ENCODE data around the gene SPAG5. TPM values are rescaled to one million over a fixed set of nuclear protein-coding genes. Genes with fewer than 3 reads are reported as not detected.

The SPAG5 gene
- total and polyA plus RNA-seq, 9 of the 15 experiments (the other 6 are each of a cell fraction or from before 2014, with no cell fraction given): 94.4 to 286 (median 151) TPM

GRCh38 chr17:28580959-28581358 is 17.9 kb downstream of the SPAG5 start:
- Histone ChIP-seq H3K79me2 (ENCODE audit: control insufficient read depth, insufficient read depth, low read length) (peaks cover 9% of the 10 kb centered on the region), H3K36me3 (ENCODE audit: control insufficient read depth, insufficient read depth, low read length) (peaks cover 85% of the 10 kb centered on the region), H3K9ac (ENCODE audit: insufficient read depth in 1 of 2, low read depth in 2 of 2, low read length in 2 of 2) (no peak overlapping the region), H3K4me3 (no peak overlapping the region), H4K20me1 (replicated peaks; ENCODE audit: control insufficient read depth, insufficient read depth, low read length) (0 out of 2 replicates have a peak, but pooled peaks cover under 1% of the 10 kb centered on the region), H3K4me2 (ENCODE audit: insufficient read depth, low read length) (no peak overlapping the region), H3K27ac (ENCODE audit: extremely low read depth, low read depth, low read length) (no peak overlapping the region), H3K9me1 (ENCODE audit: control insufficient read depth, insufficient read depth, low read length) (peaks cover 3% of the 10 kb centered on the region), H3K27me3 (ENCODE audit: control insufficient read depth in 2 of 2, insufficient read depth in 2 of 2, low read length in 2 of 2) (no peaks in the 10 kb centered on the region), H3K4me1 (replicated peaks in 1 of 2; ENCODE audit: control insufficient read depth in 2 of 2, insufficient read depth in 2 of 2, low read length in 2 of 2) (peaks cover 10 to 15% of the 10 kb centered on the region in 2 experiments), H2AFZ (ENCODE audit: low read depth, low read length) (no peak overlapping the region), H3K9me3 (replicated peaks; ENCODE audit: control insufficient read depth, insufficient read depth, low read depth, low read length) (no peaks in the 10 kb centered on the region)
- 100% methylated on average over 3 of the region's 3 CpGs for whole genome bisulfite sequencing (ENCODE audit: insufficient coverage, low coverage, missing lambda C conversion rate)
- FAIRE-seq: no peak
- no TSS peak for BruUV-seq (replicated peaks)
- intact Hi-C loops (cut with micrococcal nuclease): no loop called here
- no peak for ATAC-seq
- in situ Hi-C loops (cut with MboI): no loop called here
- ChIA-PET POLR2A (interaction anchor here (1.2 to 16.7 kb wide), 2 partner anchors 10 to 14 kb away, joined by 6 to 274 read pairs; partner anchors contain the start of genes PIGS and SPAG5), CTCF (ENCODE audit: low intra/inter-chr PET ratio) (no interaction called here)
- DNase-seq (ENCODE audit: extremely low read depth in 1 of 4, low spot score in 3 of 4): no peak
- TF ChIP-seq ELF4 (CRISPR knock-in tag; IDR thresholded peaks at IDR 0.05): no peak
- TF ChIP-seq BCL6 (CRISPR knock-in tag; IDR thresholded peaks at IDR 0.05): no peak
- no peak for TF ChIP-seq ILF3 (IDR thresholded peaks at IDR 0.05; ENCODE audit: borderline replicate concordance)
- TF ChIP-seq ZBTB40 (IDR thresholded peaks at IDR 0.05): peak; percentile 94
- peak; percentile 71 for TF ChIP-seq ZBTB40 (CRISPR knock-in tag; IDR thresholded peaks at IDR 0.05)
- TF ChIP-seq MEF2A (IDR thresholded peaks at IDR 0.05; ENCODE audit: control insufficient read depth, low read depth, low read length): no peak
- no peak for TF ChIP-seq FOSL1 (tag; conservative IDR thresholded peaks at IDR 0.05)
- no peak for TF ChIP-seq NCOA4 (IDR thresholded peaks at IDR 0.05; ENCODE audit: partially characterized antibody)
- TF ChIP-seq CBX5 (IDR thresholded peaks at IDR 0.05; ENCODE audit: borderline replicate concordance, low read depth): no peak
- TF ChIP-seq POLR2AphosphoS5 (IDR thresholded peaks at IDR 0.05; ENCODE audit: control insufficient read depth, insufficient read depth, low read depth, low read length): no peak
- no peak for TF ChIP-seq RBM14 (IDR thresholded peaks at IDR 0.05; ENCODE audit: borderline replicate concordance, insufficient read depth, low read depth, low read length)
- peak; percentile 42; the same call in 1 of the 2 replicates for TF ChIP-seq NFIC (IDR thresholded peaks at IDR 0.05)
- no peak for TF ChIP-seq RBFOX2 (IDR thresholded peaks at IDR 0.05; ENCODE audit: low read depth, low read length)
- TF ChIP-seq FOXP1 (CRISPR knock-in tag; IDR thresholded peaks at IDR 0.05): no peak
- TF ChIP-seq TCF15 (CRISPR knock-in tag; IDR thresholded peaks at IDR 0.05): no peak

Data from K562 (cell line).